SU-DHL-6 (cell line): Measurements from ENCODE around the gene LUC7L.

ENCODE experiments used
- H2AFZ ChIP-seq: fragments of 200-600 bp; sonication (generic); 2 replicates; pipeline ENCODE4 v1.6.1; 2014; ENCODE audit warnings: low read depth, mild to moderate bottlenecking, moderate library complexity, mixed read lengths, antibody characterized with exemption, low read length; ENCODE audit not compliant: severe bottlenecking
- H3F3A ChIP-seq: fragments of 200-600 bp; shearing (Covaris generic); 2 replicates; pipeline ENCODE4 v1.6.0; 2016; ENCODE audit warnings: antibody characterized with exemption, mild to moderate bottlenecking; ENCODE audit not compliant: insufficient read depth
- H3K27ac ChIP-seq: fragments of 200-600 bp; sonication (generic); 2 replicates; pipeline ENCODE4 v1.5.1; 2016; ENCODE audit warnings: low read depth, mild to moderate bottlenecking, low read length, moderate library complexity, mixed read lengths
- H3K27me3 ChIP-seq: fragments of 200-600 bp; sonication (generic), shearing (Covaris generic); 2 replicates; pipeline ENCODE4 v1.6.0; 2014; ENCODE audit warnings: mild to moderate bottlenecking, low read length
- H3K36me3 ChIP-seq: fragments of 200-600 bp; sonication (generic); 2 replicates; pipeline ENCODE4 v1.6.1; 2014; ENCODE audit warnings: mild to moderate bottlenecking, low read length, mixed read lengths
- H3K4me2 ChIP-seq: fragments of 300-600, 200-600 bp; shearing (Covaris generic), sonication (generic); 2 replicates; pipeline ENCODE4 v1.6.0; 2014; ENCODE audit warnings: low read length, low read depth, mild to moderate bottlenecking; ENCODE audit not compliant: poor library complexity, severe bottlenecking
- H3K4me3 ChIP-seq: fragments of 200-600 bp; sonication (generic); 2 replicates; pipeline ENCODE4 v1.5.1; 2014; ENCODE audit warnings: antibody characterized with exemption, low read length, mild to moderate bottlenecking, mixed read lengths; ENCODE audit not compliant: insufficient read depth, poor library complexity, severe bottlenecking
- H3K79me2 ChIP-seq: fragments of 200-600 bp; sonication (generic); 2 replicates; pipeline ENCODE4 v1.6.1; 2014; ENCODE audit warnings: mild to moderate bottlenecking, low read length, moderate library complexity; ENCODE audit not compliant: insufficient read depth
- H3K9ac ChIP-seq: fragments of 200-600 bp; sonication (generic); 2 replicates; pipeline ENCODE4 v1.7.0; 2014; ENCODE audit warnings: mild to moderate bottlenecking, low read length
- H3K9me2 ChIP-seq: fragments of 200-600 bp; sonication (generic); replicated peaks from 2 replicates; pipeline ENCODE4 v1.6.1; 2014; ENCODE audit warnings: low read length; ENCODE audit not compliant: insufficient read depth
- H3K9me3 ChIP-seq: fragments of 200-600 bp; sonication (generic); 2 replicates; pipeline ENCODE4 v1.6.1; 2014; ENCODE audit warnings: low read length, mixed read lengths; ENCODE audit not compliant: insufficient read depth
- H4K20me1 ChIP-seq: fragments of 200-600 bp; sonication (generic); 2 replicates; pipeline ENCODE4 v1.6.1; 2014; ENCODE audit warnings: low read depth, mild to moderate bottlenecking, antibody characterized with exemption, low read length, moderate library complexity, mixed read lengths
- EZH2phosphoT487 ChIP-seq: fragments of 200-600 bp; sonication (generic), shearing (Covaris generic); conservative IDR thresholded peaks from 2 replicates; pipeline ENCODE4 v1.6.1; 2018; ENCODE audit warnings: mild to moderate bottlenecking, antibody characterized with exemption, low read length, moderate library complexity, mixed read lengths
- TF ChIP-seq, protein P1 (sequence below): fragments of 200-600 bp; sonication (generic); IDR thresholded peaks from one replicate; pipeline ENCODE4 v1.5.1; 2017; ENCODE audit warnings: antibody characterized with exemption, mild to moderate bottlenecking, low read length, moderate library complexity; ENCODE audit not compliant: insufficient read depth, poor library complexity, severe bottlenecking

Gene LUC7L

GRCh38 chr16:142405-142967 lies 86.8 kb downstream of the LUC7L start:
- H3K4me2 ChIP-seq: no peak overlapping the region
- H2AFZ ChIP-seq: no peak overlapping the region
- H4K20me1 ChIP-seq: no peaks in the 10 kb centered on the region
- peaks cover 6% of the 10 kb centered on the region for H3K79me2 ChIP-seq
- H3K9me3 ChIP-seq: no peaks in the 10 kb centered on the region
- no peaks in the 10 kb centered on the region for H3K27me3 ChIP-seq
- no peak overlapping the region for H3K4me3 ChIP-seq
- H3K9ac ChIP-seq: no peak overlapping the region
- H3K27ac ChIP-seq: no peak overlapping the region
- no peaks in the 10 kb centered on the region for H3K9me2 ChIP-seq
- H3K36me3 ChIP-seq: no peaks in the 10 kb centered on the region
- peaks cover 10% of the 10 kb centered on the region for H3F3A ChIP-seq
- TF ChIP-seq EZH2phosphoT487: no peak
- TF ChIP-seq, protein P1, sequence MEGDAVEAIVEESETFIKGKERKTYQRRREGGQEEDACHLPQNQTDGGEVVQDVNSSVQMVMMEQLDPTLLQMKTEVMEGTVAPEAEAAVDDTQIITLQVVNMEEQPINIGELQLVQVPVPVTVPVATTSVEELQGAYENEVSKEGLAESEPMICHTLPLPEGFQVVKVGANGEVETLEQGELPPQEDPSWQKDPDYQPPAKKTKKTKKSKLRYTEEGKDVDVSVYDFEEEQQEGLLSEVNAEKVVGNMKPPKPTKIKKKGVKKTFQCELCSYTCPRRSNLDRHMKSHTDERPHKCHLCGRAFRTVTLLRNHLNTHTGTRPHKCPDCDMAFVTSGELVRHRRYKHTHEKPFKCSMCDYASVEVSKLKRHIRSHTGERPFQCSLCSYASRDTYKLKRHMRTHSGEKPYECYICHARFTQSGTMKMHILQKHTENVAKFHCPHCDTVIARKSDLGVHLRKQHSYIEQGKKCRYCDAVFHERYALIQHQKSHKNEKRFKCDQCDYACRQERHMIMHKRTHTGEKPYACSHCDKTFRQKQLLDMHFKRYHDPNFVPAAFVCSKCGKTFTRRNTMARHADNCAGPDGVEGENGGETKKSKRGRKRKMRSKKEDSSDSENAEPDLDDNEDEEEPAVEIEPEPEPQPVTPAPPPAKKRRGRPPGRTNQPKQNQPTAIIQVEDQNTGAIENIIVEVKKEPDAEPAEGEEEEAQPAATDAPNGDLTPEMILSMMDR: no peak

GRCh38 chr16:140175-140857 lies 88.9 kb downstream of the LUC7L start:
- TF ChIP-seq, protein P1: no peak
- no peak for TF ChIP-seq EZH2phosphoT487
- H3F3A ChIP-seq: peaks cover 10% of the 10 kb centered on the region
- H3K9me2 ChIP-seq: no peaks in the 10 kb centered on the region
- H3K9ac ChIP-seq: no peak overlapping the region
- no peak overlapping the region for H3K4me2 ChIP-seq
- no peak overlapping the region for H3K27ac ChIP-seq
- no peaks in the 10 kb centered on the region for H4K20me1 ChIP-seq
- H3K9me3 ChIP-seq: no peaks in the 10 kb centered on the region
- peaks cover 28% of the 10 kb centered on the region for H3K79me2 ChIP-seq
- H2AFZ ChIP-seq: no peak overlapping the region
- no peak overlapping the region for H3K4me3 ChIP-seq
- no peaks in the 10 kb centered on the region for H3K36me3 ChIP-seq
- no peaks in the 10 kb centered on the region for H3K27me3 ChIP-seq
